Astrocyte (in vitro differentiated cells and primary cell): ENCODE data around the gene SPATA20. TPM values are rescaled to one million over a fixed set of nuclear protein-coding genes. Genes with fewer than 3 reads are reported as not detected.

Experiments
- DNase-seq: peaks from one replicate; pipeline ENCODE4 v3.0.0-alpha.2; 2010; ENCODE audit warnings: low read depth
- FAIRE-seq: peaks from 2 replicates; lab custom pipeline; 2011; peaks lifted over from hg19 to GRCh38; lab: Jason Lieb, UNC
- H2AFZ ChIP-seq: 2 replicates; pipeline ENCODE4 v1.6.0; 2012; ENCODE audit warnings: low read depth, low read length, inconsistent platforms
- H3K27ac ChIP-seq: 2 replicates; pipeline ENCODE4 v1.5.1; 2011; ENCODE audit warnings: low read depth, low read length, inconsistent platforms
- H3K27me3 ChIP-seq: 2 replicates; pipeline ENCODE4 v1.6.0; 2011; ENCODE audit warnings: low read length, inconsistent platforms; ENCODE audit not compliant: insufficient read depth
- H3K36me3 ChIP-seq: 2 replicates; pipeline ENCODE4 v1.5.1; 2011; ENCODE audit warnings: low read length, inconsistent platforms; ENCODE audit not compliant: insufficient read depth
- H3K4me1 ChIP-seq: 2 replicates; pipeline ENCODE4 v1.5.1; 2011; ENCODE audit warnings: low read length, inconsistent platforms; ENCODE audit not compliant: insufficient read depth
- H3K4me2 ChIP-seq: 2 replicates; pipeline ENCODE4 v1.6.0; 2012; ENCODE audit warnings: low read length, inconsistent platforms
- H3K4me3 ChIP-seq: 2 replicates; pipeline ENCODE4 v1.5.1; 2011; ENCODE audit warnings: low read depth, mild to moderate bottlenecking, low read length, inconsistent platforms; ENCODE audit not compliant: insufficient read depth
- H3K79me2 ChIP-seq: 2 replicates; pipeline ENCODE4 v1.6.0; 2012; ENCODE audit warnings: mild to moderate bottlenecking, low read length, inconsistent platforms; ENCODE audit not compliant: insufficient read depth
- H3K9ac ChIP-seq: 2 replicates; pipeline ENCODE4 v1.6.0; 2012; ENCODE audit warnings: mild to moderate bottlenecking, low read length, inconsistent platforms
- H3K9me3 ChIP-seq: 2 replicates; pipeline ENCODE4 v1.5.1; 2012; ENCODE audit warnings: low read depth, mild to moderate bottlenecking, low read length, inconsistent platforms; ENCODE audit not compliant: insufficient read depth
- H4K20me1 ChIP-seq: 2 replicates; pipeline ENCODE4 v1.6.0; 2012; ENCODE audit warnings: low read length, inconsistent platforms; ENCODE audit not compliant: insufficient read depth
- H3K27ac Mint-ChIP-seq: one replicate; pipeline ENCODE4 v1.8.0; 2021; ENCODE audit warnings: mild to moderate bottlenecking, mixed read lengths; ENCODE audit not compliant: unreplicated experiment
- H3K27me3 Mint-ChIP-seq: one replicate; pipeline ENCODE4 v1.8.0; 2021; ENCODE audit warnings: low read depth, mixed read lengths; ENCODE audit not compliant: unreplicated experiment
- H3K36me3 Mint-ChIP-seq: one replicate; pipeline ENCODE4 v1.8.0; 2021; ENCODE audit warnings: low read depth, mixed read lengths; ENCODE audit not compliant: unreplicated experiment
- H3K4me1 Mint-ChIP-seq: one replicate; pipeline ENCODE4 v1.8.0; 2021; ENCODE audit warnings: low read depth, mixed read lengths; ENCODE audit not compliant: unreplicated experiment
- H3K4me3 Mint-ChIP-seq: one replicate; pipeline ENCODE4 v1.8.0; 2021; ENCODE audit warnings: mild to moderate bottlenecking, moderate library complexity, mixed read lengths; ENCODE audit not compliant: unreplicated experiment
- H3K9me3 Mint-ChIP-seq: one replicate; pipeline ENCODE4 v1.8.0; 2021; ENCODE audit warnings: mild to moderate bottlenecking, mixed read lengths; ENCODE audit not compliant: unreplicated experiment
- EZH2 ChIP-seq: IDR thresholded peaks from 2 replicates; pipeline ENCODE4 v1.6.1; 2012; ENCODE audit warnings: mild to moderate bottlenecking, low read length, inconsistent platforms; ENCODE audit not compliant: insufficient read depth
- total RNA-seq: library from RNA; stranded (reverse); gene quantifications from 2 replicates; pipeline ENCODE4 v1.2.1, GENCODE V29; 2021
- TF ChIP-seq, protein P1 (sequence below): IDR thresholded peaks from 2 replicates; pipeline ENCODE4 v1.5.1; 2011; ENCODE audit warnings: low read depth, mild to moderate bottlenecking, inconsistent platforms, low read length, moderate library complexity; ENCODE audit not compliant: insufficient read depth

SPATA20 gene
- total RNA-seq, 1 donor from 2014 or later: 32.0 TPM

DNA sequence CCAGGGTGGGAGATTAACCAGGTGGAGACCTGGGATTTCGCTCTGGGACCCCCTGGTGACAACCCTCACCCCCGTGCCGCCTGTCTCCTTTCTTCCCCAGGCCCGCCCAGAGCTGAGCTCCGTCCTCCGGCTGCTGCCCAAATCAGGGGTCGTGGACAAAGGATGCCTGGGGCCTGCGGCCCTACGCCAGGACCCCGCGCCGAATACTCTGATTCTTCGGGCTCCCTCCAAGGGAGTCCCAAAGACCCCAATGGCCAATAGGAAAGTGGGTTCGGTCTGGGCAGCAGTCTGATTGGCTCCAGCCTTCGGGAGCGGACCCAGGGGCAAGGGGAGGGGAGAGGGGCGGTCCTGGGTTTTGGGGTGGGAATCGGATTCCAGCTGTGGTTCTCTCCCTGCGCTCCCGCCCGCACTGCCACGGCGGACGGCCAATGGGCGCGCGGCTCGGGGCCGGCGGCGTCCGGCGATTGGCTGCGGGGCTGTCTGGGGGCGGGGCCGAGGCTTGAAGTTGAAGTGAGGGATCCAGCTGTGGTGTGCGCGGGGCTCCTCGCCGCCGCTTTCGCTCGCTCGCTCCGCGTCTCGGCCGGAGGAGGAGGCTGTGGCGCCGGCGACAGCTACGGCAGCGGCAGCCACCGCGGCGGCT, 13.3 kb downstream of the SPATA20 start, which contains the start of gene CACNA1G:
TSS of gene CACNA1G (plus strand) at position 531 of the 640 bp plus-strand sequence. CDS start 745 bp downstream, outside the sequence.
- peak within 1 kb of the TSS; percentile 52 for H2AFZ ChIP-seq
- DNase-seq: peak; percentile 42
- TF ChIP-seq EZH2: peak; percentile 64
- TF ChIP-seq, protein P1, sequence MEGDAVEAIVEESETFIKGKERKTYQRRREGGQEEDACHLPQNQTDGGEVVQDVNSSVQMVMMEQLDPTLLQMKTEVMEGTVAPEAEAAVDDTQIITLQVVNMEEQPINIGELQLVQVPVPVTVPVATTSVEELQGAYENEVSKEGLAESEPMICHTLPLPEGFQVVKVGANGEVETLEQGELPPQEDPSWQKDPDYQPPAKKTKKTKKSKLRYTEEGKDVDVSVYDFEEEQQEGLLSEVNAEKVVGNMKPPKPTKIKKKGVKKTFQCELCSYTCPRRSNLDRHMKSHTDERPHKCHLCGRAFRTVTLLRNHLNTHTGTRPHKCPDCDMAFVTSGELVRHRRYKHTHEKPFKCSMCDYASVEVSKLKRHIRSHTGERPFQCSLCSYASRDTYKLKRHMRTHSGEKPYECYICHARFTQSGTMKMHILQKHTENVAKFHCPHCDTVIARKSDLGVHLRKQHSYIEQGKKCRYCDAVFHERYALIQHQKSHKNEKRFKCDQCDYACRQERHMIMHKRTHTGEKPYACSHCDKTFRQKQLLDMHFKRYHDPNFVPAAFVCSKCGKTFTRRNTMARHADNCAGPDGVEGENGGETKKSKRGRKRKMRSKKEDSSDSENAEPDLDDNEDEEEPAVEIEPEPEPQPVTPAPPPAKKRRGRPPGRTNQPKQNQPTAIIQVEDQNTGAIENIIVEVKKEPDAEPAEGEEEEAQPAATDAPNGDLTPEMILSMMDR: no peak

DNA sequence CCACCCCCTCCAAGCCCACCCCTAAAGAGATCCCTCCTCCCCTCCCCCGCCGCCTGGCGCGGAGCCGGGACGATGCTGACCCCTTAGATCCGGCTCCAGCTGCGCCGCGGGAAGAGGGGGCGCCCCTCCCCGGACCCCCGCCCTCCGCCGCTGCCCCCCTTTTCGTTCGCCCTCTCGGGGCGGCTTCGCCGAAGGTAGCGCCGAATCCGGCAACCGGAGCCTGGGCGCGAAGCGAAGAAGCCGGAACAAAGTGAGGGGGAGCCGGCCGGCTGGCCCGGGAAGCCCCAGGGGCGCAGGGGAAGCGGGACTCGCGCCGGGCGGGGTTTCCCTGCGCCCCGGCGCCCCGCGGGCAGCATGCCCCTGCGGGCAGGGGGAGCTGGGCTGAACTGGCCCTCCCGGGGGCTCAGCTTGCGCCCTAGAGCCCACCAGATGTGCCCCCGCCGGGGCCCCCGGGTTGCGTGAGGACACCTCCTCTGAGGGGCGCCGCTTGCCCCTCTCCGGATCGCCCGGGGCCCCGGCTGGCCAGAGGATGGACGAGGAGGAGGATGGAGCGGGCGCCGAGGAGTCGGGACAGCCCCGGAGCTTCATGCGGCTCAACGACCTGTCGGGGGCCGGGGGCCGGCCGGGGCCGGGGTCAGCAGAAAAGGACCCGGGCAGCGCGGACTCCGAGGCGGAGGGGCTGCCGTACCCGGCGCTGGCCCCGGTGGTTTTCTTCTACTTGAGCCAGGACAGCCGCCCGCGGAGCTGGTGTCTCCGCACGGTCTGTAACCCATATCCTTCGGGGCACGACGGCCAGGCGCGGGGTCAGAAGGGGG, 14.2 kb downstream of the SPATA20 start:
- Histone ChIP-seq H3K27ac (no peak overlapping the region), H3K4me3 (no peak overlapping the region), H3K9me3 (no peaks in the 10 kb centered on the region), H3K4me1 (peaks cover 20% of the 10 kb centered on the region), H3K4me2 (peak overlapping the region; percentile 86), H3K27me3 (peaks cover 63% of the 10 kb centered on the region), H3K9ac (no peak overlapping the region), H3K79me2 (no peaks in the 10 kb centered on the region), H3K36me3 (no peaks in the 10 kb centered on the region), H4K20me1 (peaks cover 8% of the 10 kb centered on the region), H2AFZ (no peak overlapping the region)
- Mint-ChIP-seq H3K4me3 (no peak overlapping the region), H3K27ac (no peak overlapping the region), H3K4me1 (peaks cover 9% of the 10 kb centered on the region), H3K9me3 (no peaks in the 10 kb centered on the region), H3K36me3 (peaks cover 5% of the 10 kb centered on the region), H3K27me3 (peaks cover 48% of the 10 kb centered on the region)
- FAIRE-seq (no peak), DNase-seq (no peak)
- TF ChIP-seq, protein P1: no peak
- peak; percentile 100 for TF ChIP-seq EZH2

More for the DNA sequence above, 13.3 kb downstream of the SPATA20 start, which contains the start of gene CACNA1G:
- Histone ChIP-seq H3K79me2 (no peaks in the 10 kb centered on the region), H3K9ac (no peak within 1 kb of the TSS), H3K4me3 (peak within 1 kb of the TSS; percentile 42), H4K20me1 (peaks cover 8% of the 10 kb centered on the region), H3K27me3 (peaks cover 54% of the 10 kb centered on the region), H3K4me1 (peaks cover 20% of the 10 kb centered on the region), H3K36me3 (no peaks in the 10 kb centered on the region), H3K4me2 (peak within 1 kb of the TSS; percentile 86), H3K9me3 (no peaks in the 10 kb centered on the region), H3K27ac (no peak within 1 kb of the TSS)
- H3K4me1 Mint-ChIP-seq: peaks cover 8% of the 10 kb centered on the region
- H3K27me3 Mint-ChIP-seq: peaks cover 47% of the 10 kb centered on the region
- FAIRE-seq: no peak
- H3K36me3 Mint-ChIP-seq: peaks cover 10% of the 10 kb centered on the region
- H3K4me3 Mint-ChIP-seq: peak within 1 kb of the TSS; percentile 73
- H3K9me3 Mint-ChIP-seq: no peaks in the 10 kb centered on the region
- H3K27ac Mint-ChIP-seq: no peak within 1 kb of the TSS
